K562 (cell line): ENCODE data around the gene LHX3. TPM values are rescaled to one million over a fixed set of nuclear protein-coding genes. Genes with fewer than 3 reads are reported as not detected.

Experiments used
- AFF1 ChIP-seq, 2 experiments: fragments of 450-650 bp; IDR thresholded peaks; 2 replicates each; pipeline ENCODE4 v1.6.1; 2018; ENCODE audit warnings: mild to moderate bottlenecking in 2 of 2, low read depth in 1 of 2; ENCODE audit not compliant: partially characterized antibody in 2 of 2
- CEBPZ ChIP-seq: fragments of 150-350 bp; IDR thresholded peaks from 2 replicates; pipeline ENCODE4 v1.6.1; 2014; ENCODE audit warnings: low read depth, mild to moderate bottlenecking, low read length, borderline replicate concordance
- FOXA3 ChIP-seq, 2 experiments: fragments of 450-650 bp in 1 of 2; sonication (generic) in 1 of 2; formaldehyde crosslinking; IDR thresholded peaks in 1 of 2; conservative IDR thresholded peaks in 1 of 2; 2 replicates each; pipeline versions ENCODE4 v1.4.0 to v1.8.0; 2020 to 2022; ENCODE audit warnings: mild to moderate bottlenecking in 2 of 2, missing genetic modification reagents in 1 of 2
- HMGN3 ChIP-seq: IDR thresholded peaks from 2 replicates; pipeline ENCODE4 v1.6.1; 2011; ENCODE audit warnings: borderline replicate concordance, low read depth, mild to moderate bottlenecking, mixed read lengths, low read length; ENCODE audit not compliant: insufficient read length; ENCODE audit errors: extremely low read depth
- MYNN ChIP-seq, 2 experiments: sonication (generic); formaldehyde crosslinking in 1 of 2; IDR thresholded peaks; 2 replicates each; pipeline versions ENCODE4 v1.5.0 to v1.6.1; 2016 to 2020; ENCODE audit warnings: antibody characterized with exemption in 1 of 2, missing genetic modification reagents in 1 of 2
- NFRKB ChIP-seq: fragments of 450-650 bp; IDR thresholded peaks from 2 replicates; pipeline ENCODE4 v1.6.1; 2016; ENCODE audit warnings: low read depth
- RAD21 ChIP-seq, 2 experiments: fragments of 250-450 bp in 1 of 2; fragments of 450-650 bp in 1 of 2; sonication (Bioruptor Pico) in 1 of 2; formaldehyde crosslinking in 1 of 2; IDR thresholded peaks in 1 of 2; conservative IDR thresholded peaks in 1 of 2; 2 replicates each; pipeline versions ENCODE4 v1.4.0 to v1.8.0; 2020 to 2022; ENCODE audit warnings: mild to moderate bottlenecking in 2 of 2, moderate library complexity in 1 of 2
- RB1 ChIP-seq: fragments of 450-650 bp; IDR thresholded peaks from 2 replicates; pipeline ENCODE4 v1.6.1; 2017; ENCODE audit warnings: low read depth, mild to moderate bottlenecking
- RHOXF2B ChIP-seq: fragments of 250-450 bp; sonication (Bioruptor Pico); conservative IDR thresholded peaks from 2 replicates; pipeline ENCODE4 v1.5.1; 2021
- SLC30A9 ChIP-seq: fragments of 250-450 bp; sonication (Bioruptor Pico); IDR thresholded peaks from 2 replicates; pipeline ENCODE4 v1.8.0; 2022; ENCODE audit warnings: mild to moderate bottlenecking, moderate library complexity
- ZBTB2 ChIP-seq: fragments of 450-650 bp; IDR thresholded peaks from 2 replicates; pipeline ENCODE4 v1.6.1; 2016; ENCODE audit warnings: antibody characterized with exemption
- ZFP91 ChIP-seq: sonication (generic); formaldehyde crosslinking; IDR thresholded peaks from 2 replicates; pipeline ENCODE4 v1.8.0; 2022; ENCODE audit warnings: mild to moderate bottlenecking, missing genetic modification reagents
- ZNF77 ChIP-seq: fragments of 250-450 bp; sonication (Bioruptor Pico); IDR thresholded peaks from 2 replicates; pipeline ENCODE4 v1.5.0; 2020
- polyA plus RNA-seq, 8 experiments: library from polyadenylated mRNA; depleted of rRNA in 4 of 8; stranded (reverse) in 5 of 8; unstranded in 3 of 8; fragments of >200 nt; fragmentation: Nextera tagmentation in 2 of 8; fragmentation: Illumina TruSeq in 1 of 8; extraction: Ambion mirVana in 2 of 8; extraction: Trizol in 1 of 8; gene quantifications; 2 replicates each; pipeline versions ENCODE4 v1.2.1 to v1.2.3, GENCODE V29; 2011 to 2014; ENCODE audit warnings: inconsistent platforms in 1 of 8, missing spikeins in 1 of 8
- total RNA-seq, 7 experiments: library from RNA; depleted of rRNA in 6 of 7; stranded (reverse); fragments of >200 nt in 6 of 7; fragmentation: Illumina TruSeq in 2 of 7; extraction: Trizol in 2 of 7; gene quantifications; 2 replicates each; pipeline versions ENCODE4 v1.2.1 to v1.2.3, GENCODE V29; 2011 to 2021; ENCODE audit warnings: low replicate concordance in 1 of 7

Gene LHX3
- total and polyA plus RNA-seq, 9 of the 15 experiments (the other 6 are each of a cell fraction or from before 2014, with no cell fraction given) = 0.09 TPM; not detected in 8

GRCh38 chr9:136170006-136170901 is 34.7 kb downstream of the LHX3 start (continued):
- TF ChIP-seq CEBPZ (no peak), MYNN (IDR thresholded peaks at IDR 0.05) (0 out of 2 replicates have a peak, but pooled peaks have one; percentile 25), MYNN (CRISPR knock-in tag; IDR thresholded peaks at IDR 0.05) (no peak), RB1 (peak; percentile 53; the same call in 1 of the 2 replicates), FOXA3 (CRISPR knock-in tag; conservative IDR thresholded peaks at IDR 0.05 in 1 of 2, IDR thresholded peaks at IDR 0.05 in 1 of 2) (no peak), ZBTB2 (no peak), ZNF77 (CRISPR knock-in tag) (no peak), HMGN3 (peak; percentile 34), RAD21 (CRISPR knock-in tag; conservative IDR thresholded peaks at IDR 0.05 in 1 of 2, IDR thresholded peaks at IDR 0.05 in 1 of 2) (peak; percentile 87 to 98), ZFP91 (CRISPR knock-in tag) (no peak), AFF1 (IDR thresholded peaks at IDR 0.05; ENCODE audit: low read depth in 1 of 2, partially characterized antibody in 2 of 2) (no peak), RHOXF2B (no peak), SLC30A9 (CRISPR knock-in tag) (no peak), NFRKB (no peak)
